Measurements from ENCODE around the gene KCNK18.

GRCh38 chr10:117186832-117187615 lies 10.3 kb upstream of the KCNK18 start:
- TF ChIP-seq, protein P1, sequence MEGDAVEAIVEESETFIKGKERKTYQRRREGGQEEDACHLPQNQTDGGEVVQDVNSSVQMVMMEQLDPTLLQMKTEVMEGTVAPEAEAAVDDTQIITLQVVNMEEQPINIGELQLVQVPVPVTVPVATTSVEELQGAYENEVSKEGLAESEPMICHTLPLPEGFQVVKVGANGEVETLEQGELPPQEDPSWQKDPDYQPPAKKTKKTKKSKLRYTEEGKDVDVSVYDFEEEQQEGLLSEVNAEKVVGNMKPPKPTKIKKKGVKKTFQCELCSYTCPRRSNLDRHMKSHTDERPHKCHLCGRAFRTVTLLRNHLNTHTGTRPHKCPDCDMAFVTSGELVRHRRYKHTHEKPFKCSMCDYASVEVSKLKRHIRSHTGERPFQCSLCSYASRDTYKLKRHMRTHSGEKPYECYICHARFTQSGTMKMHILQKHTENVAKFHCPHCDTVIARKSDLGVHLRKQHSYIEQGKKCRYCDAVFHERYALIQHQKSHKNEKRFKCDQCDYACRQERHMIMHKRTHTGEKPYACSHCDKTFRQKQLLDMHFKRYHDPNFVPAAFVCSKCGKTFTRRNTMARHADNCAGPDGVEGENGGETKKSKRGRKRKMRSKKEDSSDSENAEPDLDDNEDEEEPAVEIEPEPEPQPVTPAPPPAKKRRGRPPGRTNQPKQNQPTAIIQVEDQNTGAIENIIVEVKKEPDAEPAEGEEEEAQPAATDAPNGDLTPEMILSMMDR (IDR thresholded peaks at IDR 0.05): no peak
- no peak for TF ChIP-seq POLR2A (IDR thresholded peaks at IDR 0.05)

Measured in right lobe of liver (tissue), 4 donors.